NCI-H2107 (cell line): ENCODE measurements around the gene RFX5.

ENCODE experiments used
- DNase-seq: peaks from one replicate; lab custom pipeline; 2025; lab: John Stamatoyannopoulos, UW

RFX5 gene

GRCh38 chr1:151324390-151324930, 22.6 kb downstream of the RFX5 start:
- no peak for DNase-seq

- no peak for DNase-seq
These were observed 28.1 kb downstream of the RFX5 start for GRCh38 chr1:151318975-151319374.

- no peak for DNase-seq
These were observed 31.4 kb downstream of the RFX5 start for GRCh38 chr1:151315565-151316235.

- no peak for DNase-seq
These were observed 32.7 kb downstream of the RFX5 start for GRCh38 chr1:151314137-151314875.

GRCh38 chr1:151313501-151313900, 33.6 kb downstream of the RFX5 start:
- DNase-seq: no peak

- DNase-seq: no peak
These were observed 34.2 kb downstream of the RFX5 start for GRCh38 chr1:151312826-151313225.

- DNase-seq: no peak
These were observed 34.6 kb downstream of the RFX5 start for GRCh38 chr1:151312411-151312810.

- no peak for DNase-seq
These were observed 35.3 kb downstream of the RFX5 start for GRCh38 chr1:151311589-151312331.

GRCh38 chr1:151311011-151311410, 36.0 kb downstream of the RFX5 start:
- DNase-seq: no peak

GRCh38 chr1:151309811-151310323, 37.2 kb downstream of the RFX5 start:
- DNase-seq: no peak

- DNase-seq: no peak
These were observed 52.1 kb downstream of the RFX5 start for GRCh38 chr1:151294742-151295462.

GRCh38 chr1:151293093-151293492, 54.0 kb downstream of the RFX5 start:
- no peak for DNase-seq

- DNase-seq: no peak
These were observed 54.6 kb downstream of the RFX5 start for GRCh38 chr1:151292207-151293030.

GRCh38 chr1:151290709-151291303, 56.2 kb downstream of the RFX5 start:
- no peak for DNase-seq
